ENCODE measurements around the gene PARN. TPM values are rescaled to one million over a fixed set of nuclear protein-coding genes. Genes with fewer than 3 reads are reported as not detected.

PARN gene
- total and polyA plus RNA-seq, 2 experiments from 2014 or later, result 32.5 to 61.3 TPM

GRCh38 chr16:14672403-14672971, 42.4 kb upstream of the PARN start:
- no peak overlapping the region for H3K4me3 Mint-ChIP-seq
- H3K27me3 ChIP-seq (ENCODE audit: insufficient read depth), result no peaks in the 10 kb centered on the region
- H3K27ac ChIP-seq (ENCODE audit: low read depth), result no peak overlapping the region
- no peaks in the 10 kb centered on the region for H3K9me2 ChIP-seq (ENCODE audit: insufficient read depth)
- no peaks in the 10 kb centered on the region for H3K4me1 ChIP-seq (ENCODE audit: insufficient read depth)
- no peak for DNase-seq (ENCODE audit: low spot score)
- no peak overlapping the region for H2AFZ ChIP-seq
- H3K4me2 ChIP-seq, result no peak overlapping the region
- peaks cover 18% of the 10 kb centered on the region for H3K36me3 Mint-ChIP-seq (ENCODE audit: low read depth)
- H3K27me3 Mint-ChIP-seq (ENCODE audit: insufficient read depth, low read depth, poor library complexity), result peaks cover 6% of the 10 kb centered on the region
- H3K27ac Mint-ChIP-seq, result no peak overlapping the region
- no peaks in the 10 kb centered on the region for H3K36me3 ChIP-seq (ENCODE audit: insufficient read depth)
- H4K20me1 ChIP-seq (replicated peaks; ENCODE audit: insufficient read depth), result peaks cover 11% of the 10 kb centered on the region; the same call in 1 of the 2 replicates
- no peak overlapping the region for H3K4me3 ChIP-seq
- TF ChIP-seq CTCF (conservative IDR thresholded peaks at IDR 0.05; ENCODE audit: low read depth in 2 of 2) (no peak), ZNF462 (CRISPR knock-in tag; IDR thresholded peaks at IDR 0.05) (no peak), EZH2 (IDR thresholded peaks at IDR 0.05; ENCODE audit: low read depth, unreplicated experiment) (no peak), EZH2phosphoT487 (IDR thresholded peaks at IDR 0.05; ENCODE audit: unreplicated experiment) (no peak), JUNB (IDR thresholded peaks at IDR 0.05; ENCODE audit: unreplicated experiment) (no peak), STAT1 (IDR thresholded peaks at IDR 0.05; ENCODE audit: unreplicated experiment) (no peak), NANOG (IDR thresholded peaks at IDR 0.05; ENCODE audit: borderline replicate concordance) (no peak), POLR2AphosphoS5 (IDR thresholded peaks at IDR 0.05; ENCODE audit: low read depth) (no peak), ZNF331 (CRISPR knock-in tag; IDR thresholded peaks at IDR 0.05; ENCODE audit: low read depth) (no peak), ETS1 (IDR thresholded peaks at IDR 0.05) (no peak), ZNF114 (CRISPR knock-in tag; IDR thresholded peaks at IDR 0.05) (no peak), REST (IDR thresholded peaks at IDR 0.05; ENCODE audit: unreplicated experiment) (no peak), CREB1 (CRISPR knock-in tag; IDR thresholded peaks at IDR 0.05; ENCODE audit: low read depth) (no peak)
- no peaks in the 10 kb centered on the region for H3K4me1 Mint-ChIP-seq
- H3K9me3 Mint-ChIP-seq, result no peaks in the 10 kb centered on the region
- no peak for ATAC-seq
- H3F3A ChIP-seq (replicated peaks; ENCODE audit: low read depth), result no peaks in the 10 kb centered on the region
- no peaks in the 10 kb centered on the region for H3K79me2 ChIP-seq (replicated peaks; ENCODE audit: insufficient read depth)

Measured in GM23338 (cell line).